H9 (cell line): Measurements from ENCODE around the gene HMSD. TPM values are rescaled to one million over a fixed set of nuclear protein-coding genes. Genes with fewer than 3 reads are reported as not detected.

ENCODE experiments used
- DNase-seq: peaks from one replicate; pipeline ENCODE4 v3.0.0-alpha.2; 2017
- H2AFZ ChIP-seq: one replicate; pipeline ENCODE4 v1.6.1; 2013; ENCODE audit warnings: mild to moderate bottlenecking, low read length, control low read depth, moderate library complexity
- H2AK5ac ChIP-seq: 2 replicates; pipeline ENCODE4 v1.6.1; 2013; ENCODE audit warnings: low read length, control low read depth, mixed read lengths; ENCODE audit not compliant: insufficient read length
- H2BK120ac ChIP-seq: one replicate; pipeline ENCODE4 v1.6.1; 2013; ENCODE audit warnings: low read depth, mild to moderate bottlenecking, low read length, control low read depth, inconsistent platforms; ENCODE audit not compliant: poor library complexity, severe bottlenecking
- H2BK12ac ChIP-seq: 2 replicates; pipeline ENCODE4 v1.6.1; 2013; ENCODE audit warnings: low read length, control low read depth, mixed read lengths, low read depth; ENCODE audit not compliant: insufficient read length
- H2BK15ac ChIP-seq: 2 replicates; pipeline ENCODE4 v1.6.1; 2013; ENCODE audit warnings: low read depth, low read length, control low read depth
- H2BK20ac ChIP-seq: one replicate; pipeline ENCODE4 v1.6.1; 2013; ENCODE audit warnings: low read depth, mild to moderate bottlenecking, low read length, control low read depth, inconsistent platforms; ENCODE audit not compliant: poor library complexity, severe bottlenecking
- H2BK5ac ChIP-seq: 2 replicates; pipeline ENCODE4 v1.6.1; 2013; ENCODE audit warnings: low read length, control low read depth, mixed read lengths; ENCODE audit not compliant: insufficient read length
- H3K14ac ChIP-seq: 2 replicates; pipeline ENCODE4 v1.6.1; 2013; ENCODE audit warnings: low read length, control low read depth; ENCODE audit not compliant: insufficient read depth
- H3K18ac ChIP-seq: 2 replicates; pipeline ENCODE4 v1.6.1; 2013; ENCODE audit warnings: low read depth, mild to moderate bottlenecking, mixed read lengths, low read length, control low read depth; ENCODE audit not compliant: insufficient read length
- H3K23ac ChIP-seq: 2 replicates; pipeline ENCODE4 v1.6.1; 2013; ENCODE audit warnings: low read length, control low read depth, mixed read lengths, low read depth; ENCODE audit not compliant: insufficient read length
- H3K23me2 ChIP-seq: 2 replicates; pipeline ENCODE4 v1.6.1; 2013; ENCODE audit warnings: low read depth, mild to moderate bottlenecking, mixed read lengths, low read length, control low read depth; ENCODE audit not compliant: insufficient read length, poor library complexity, severe bottlenecking
- H3K27ac ChIP-seq: 2 replicates; pipeline ENCODE4 v1.5.1; 2013; ENCODE audit warnings: low read length, control low read depth, mixed read lengths, low read depth; ENCODE audit not compliant: insufficient read length
- H3K27me3 ChIP-seq: 2 replicates; pipeline ENCODE4 v1.6.1; 2013; ENCODE audit warnings: low read length, control low read depth, inconsistent platforms; ENCODE audit not compliant: insufficient read depth
- H3K4ac ChIP-seq: 2 replicates; pipeline ENCODE4 v1.6.1; 2013; ENCODE audit warnings: low read depth, mild to moderate bottlenecking, control low read depth, inconsistent platforms, low read length, moderate library complexity
- H3K4me1 ChIP-seq: 2 replicates; pipeline ENCODE4 v1.6.1; 2013; ENCODE audit warnings: low read length, control low read depth, inconsistent platforms; ENCODE audit not compliant: insufficient read depth
- H3K4me2 ChIP-seq: 2 replicates; pipeline ENCODE4 v1.6.1; 2013; ENCODE audit warnings: low read length, control low read depth, mixed read lengths; ENCODE audit not compliant: insufficient read length, insufficient read depth
- H3K56ac ChIP-seq: 2 replicates; pipeline ENCODE4 v1.6.1; 2013; ENCODE audit warnings: low read depth, mild to moderate bottlenecking, mixed read lengths, low read length, control low read depth; ENCODE audit not compliant: insufficient read length
- H3K79me1 ChIP-seq: 2 replicates; pipeline ENCODE4 v1.6.1; 2013; ENCODE audit warnings: low read depth, mild to moderate bottlenecking, moderate library complexity, low read length, control low read depth, inconsistent platforms; ENCODE audit not compliant: insufficient read depth, poor library complexity, severe bottlenecking
- H3K79me2 ChIP-seq: 2 replicates; pipeline ENCODE4 v1.6.1; 2013; ENCODE audit warnings: low read length, control low read depth, inconsistent platforms; ENCODE audit not compliant: insufficient read depth
- H3K9ac ChIP-seq: 2 replicates; pipeline ENCODE4 v1.6.1; 2013; ENCODE audit warnings: low read length, control low read depth, mixed read lengths; ENCODE audit not compliant: insufficient read length; ENCODE audit errors: extremely low read depth
- H3K9me3 ChIP-seq: one replicate; pipeline ENCODE4 v1.6.1; 2013; ENCODE audit warnings: low read depth, low read length, inconsistent platforms; ENCODE audit not compliant: control insufficient read depth
- H3T11ph ChIP-seq: one replicate; pipeline ENCODE4 v1.6.1; 2013; ENCODE audit warnings: mild to moderate bottlenecking, low read length, control low read depth, inconsistent platforms
- H4K20me1 ChIP-seq: one replicate; pipeline ENCODE4 v1.6.1; 2013; ENCODE audit not compliant: control insufficient read depth, insufficient read length, insufficient read depth
- H4K5ac ChIP-seq: 2 replicates; pipeline ENCODE4 v1.6.1; 2013; ENCODE audit warnings: low read depth, mild to moderate bottlenecking, mixed read lengths, low read length, control low read depth; ENCODE audit not compliant: insufficient read length
- H4K8ac ChIP-seq: replicated peaks from 2 replicates; pipeline ENCODE4 v1.6.1; 2013; ENCODE audit warnings: low read length, control low read depth, mixed read lengths, low read depth; ENCODE audit not compliant: insufficient read length
- H4K91ac ChIP-seq: 2 replicates; pipeline ENCODE4 v1.6.1; 2013; ENCODE audit warnings: low read depth, mild to moderate bottlenecking, moderate library complexity, mixed read lengths, low read length, control low read depth; ENCODE audit not compliant: insufficient read length
- H3K27ac Mint-ChIP-seq, 3 experiments: 2 replicates in 2 of 3; 3 replicates in 1 of 3; pipeline ENCODE4 v1.8.0; 2020 to 2021; ENCODE audit warnings: mixed read lengths in 3 of 3, mild to moderate bottlenecking in 1 of 3, moderate library complexity in 1 of 3
- H3K27me3 Mint-ChIP-seq: 2 replicates; pipeline ENCODE4 v1.8.0; 2021; ENCODE audit warnings: low read depth, mild to moderate bottlenecking, moderate library complexity, mixed read lengths
- H3K36me3 Mint-ChIP-seq, 3 experiments: 2 replicates in 2 of 3; 3 replicates in 1 of 3; pipeline ENCODE4 v1.8.0; 2020 to 2021; ENCODE audit warnings: low read depth in 3 of 3, mixed read lengths in 3 of 3; ENCODE audit not compliant: insufficient read depth in 1 of 3
- H3K4me1 Mint-ChIP-seq, 2 experiments: 2 replicates each; pipeline ENCODE4 v1.8.0; 2020; ENCODE audit warnings: mixed read lengths in 2 of 2
- H3K4me3 Mint-ChIP-seq, 2 experiments: 2 replicates in 1 of 2; 3 replicates in 1 of 2; pipeline ENCODE4 v1.8.0; 2020 to 2021; ENCODE audit warnings: mild to moderate bottlenecking in 2 of 2, mixed read lengths in 2 of 2, moderate library complexity in 1 of 2
- H3K9me3 Mint-ChIP-seq, 2 experiments: 2 replicates in 1 of 2; 3 replicates in 1 of 2; pipeline ENCODE4 v1.8.0; 2020; ENCODE audit warnings: mild to moderate bottlenecking in 2 of 2, mixed read lengths in 2 of 2, moderate library complexity in 1 of 2
- CTCF ChIP-seq: fragments of 200-600 bp; sonication (generic); conservative IDR thresholded peaks from 3 replicates; pipeline ENCODE4 v1.8.0; 2021; ENCODE audit warnings: antibody characterized with exemption, mild to moderate bottlenecking
- WGBS: extraction: QIAGEN DNeasy Blood & Tissue Kit; methylation state at CpG from one replicate; pipeline ENCODE4 v1.1.7; 2013; ENCODE audit warnings: missing lambda C conversion rate, low lambda C conversion rate, mixed read lengths; ENCODE audit not compliant: insufficient read length; ENCODE audit errors: extremely low coverage; 5-methylcytosine and 5-hydroxymethylcytosine counted together
- total RNA-seq: library from RNA; stranded (reverse); gene quantifications from 2 replicates; pipeline ENCODE4 v1.2.1, GENCODE V29; 2021

HMSD gene
- total RNA-seq, 1 experiment from 2014 or later, result 6.6 TPM

- no peak overlapping the region for H3K4me3 Mint-ChIP-seq
- Histone ChIP-seq H3K23ac (no peak overlapping the region), H4K91ac (no peak overlapping the region), H2BK12ac (no peak overlapping the region), H3K56ac (no peak overlapping the region), H4K20me1 (no peaks in the 10 kb centered on the region), H3K79me2 (no peaks in the 10 kb centered on the region), H3K27me3 (no peaks in the 10 kb centered on the region), H3K9ac (no peak overlapping the region), H3T11ph (no peak overlapping the region), H4K5ac (no peak overlapping the region), H3K18ac (no peak overlapping the region), H2AK5ac (no peak overlapping the region), H2BK5ac (no peak overlapping the region), H3K4me2 (no peak overlapping the region), H4K8ac (no peak overlapping the region), H3K14ac (no peak overlapping the region), H2AFZ (no peak overlapping the region), H3K27ac (no peak overlapping the region), H2BK120ac (no peak overlapping the region), H3K79me1 (no peaks in the 10 kb centered on the region), H3K4me1 (no peaks in the 10 kb centered on the region), H2BK15ac (no peak overlapping the region), H2BK20ac (no peak overlapping the region), H3K23me2 (no peaks in the 10 kb centered on the region), H3K9me3 (no peaks in the 10 kb centered on the region), H3K4ac (no peak overlapping the region)
- TF ChIP-seq CTCF, result no peak
- no peaks in the 10 kb centered on the region; the same call in 1 of the 2 replicates for H3K27me3 Mint-ChIP-seq
- H3K4me1 Mint-ChIP-seq, result no peaks in the 10 kb centered on the region
- H3K27ac Mint-ChIP-seq, result no peak overlapping the region
- no peaks in the 10 kb centered on the region for H3K36me3 Mint-ChIP-seq
- no peaks in the 10 kb centered on the region for H3K9me3 Mint-ChIP-seq
- no CpG with 5 or more reads among the region's 4 CpGs for WGBS
- no peak for DNase-seq
Measured at GRCh38 chr18:63956755-63957154, 7.7 kb downstream of the HMSD start.
